ENCODE measurements around the gene KCNJ5.

KCNJ5 gene

DNA sequence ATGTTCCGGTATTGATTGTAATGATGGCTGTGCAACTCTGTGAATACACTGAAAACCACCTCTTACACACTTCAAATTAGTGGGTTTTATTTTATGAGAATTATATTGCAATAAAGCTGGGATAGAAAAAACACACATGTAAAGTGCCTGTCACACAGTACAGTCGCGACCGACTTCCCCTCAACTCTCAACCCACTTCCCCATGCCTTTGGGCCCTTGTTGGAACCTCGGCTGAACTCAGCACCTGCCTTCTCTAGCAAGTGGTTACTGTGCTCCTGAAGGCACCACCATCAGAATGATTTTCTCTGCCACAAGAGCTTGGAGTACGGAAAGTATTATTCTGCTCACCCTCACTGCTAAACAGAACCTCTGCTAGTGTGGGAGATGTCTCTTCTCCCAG lies 37.6 kb upstream of the KCNJ5 start:
- TF ChIP-seq OSR1 (CRISPR knock-in tag; IDR thresholded peaks at IDR 0.05) (no peak), TOX (CRISPR knock-in tag; IDR thresholded peaks at IDR 0.05; ENCODE audit: borderline replicate concordance) (no peak), RARB (CRISPR knock-in tag; IDR thresholded peaks at IDR 0.05) (no peak), CSDC2 (CRISPR knock-in tag; IDR thresholded peaks at IDR 0.05) (no peak), ZNF565 (CRISPR knock-in tag; conservative IDR thresholded peaks at IDR 0.05; ENCODE audit: low read depth) (no peak), ISL1 (CRISPR knock-in tag; IDR thresholded peaks at IDR 0.05) (no peak), TCF4 (CRISPR knock-in tag; IDR thresholded peaks at IDR 0.05; ENCODE audit: borderline replicate concordance) (no peak), ESRRG (CRISPR knock-in tag; IDR thresholded peaks at IDR 0.05) (no peak), ZNF70 (CRISPR knock-in tag; IDR thresholded peaks at IDR 0.05) (no peak), PPARA (CRISPR knock-in tag; IDR thresholded peaks at IDR 0.05; ENCODE audit: borderline replicate concordance) (no peak)
- TF ChIP-seq, protein P1, sequence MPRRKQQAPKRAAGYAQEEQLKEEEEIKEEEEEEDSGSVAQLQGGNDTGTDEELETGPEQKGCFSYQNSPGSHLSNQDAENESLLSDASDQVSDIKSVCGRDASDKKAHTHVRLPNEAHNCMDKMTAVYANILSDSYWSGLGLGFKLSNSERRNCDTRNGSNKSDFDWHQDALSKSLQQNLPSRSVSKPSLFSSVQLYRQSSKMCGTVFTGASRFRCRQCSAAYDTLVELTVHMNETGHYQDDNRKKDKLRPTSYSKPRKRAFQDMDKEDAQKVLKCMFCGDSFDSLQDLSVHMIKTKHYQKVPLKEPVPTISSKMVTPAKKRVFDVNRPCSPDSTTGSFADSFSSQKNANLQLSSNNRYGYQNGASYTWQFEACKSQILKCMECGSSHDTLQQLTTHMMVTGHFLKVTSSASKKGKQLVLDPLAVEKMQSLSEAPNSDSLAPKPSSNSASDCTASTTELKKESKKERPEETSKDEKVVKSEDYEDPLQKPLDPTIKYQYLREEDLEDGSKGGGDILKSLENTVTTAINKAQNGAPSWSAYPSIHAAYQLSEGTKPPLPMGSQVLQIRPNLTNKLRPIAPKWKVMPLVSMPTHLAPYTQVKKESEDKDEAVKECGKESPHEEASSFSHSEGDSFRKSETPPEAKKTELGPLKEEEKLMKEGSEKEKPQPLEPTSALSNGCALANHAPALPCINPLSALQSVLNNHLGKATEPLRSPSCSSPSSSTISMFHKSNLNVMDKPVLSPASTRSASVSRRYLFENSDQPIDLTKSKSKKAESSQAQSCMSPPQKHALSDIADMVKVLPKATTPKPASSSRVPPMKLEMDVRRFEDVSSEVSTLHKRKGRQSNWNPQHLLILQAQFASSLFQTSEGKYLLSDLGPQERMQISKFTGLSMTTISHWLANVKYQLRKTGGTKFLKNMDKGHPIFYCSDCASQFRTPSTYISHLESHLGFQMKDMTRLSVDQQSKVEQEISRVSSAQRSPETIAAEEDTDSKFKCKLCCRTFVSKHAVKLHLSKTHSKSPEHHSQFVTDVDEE (CRISPR knock-in tag; IDR thresholded peaks at IDR 0.05): no peak
- ATAC-seq: no peak

DNA sequence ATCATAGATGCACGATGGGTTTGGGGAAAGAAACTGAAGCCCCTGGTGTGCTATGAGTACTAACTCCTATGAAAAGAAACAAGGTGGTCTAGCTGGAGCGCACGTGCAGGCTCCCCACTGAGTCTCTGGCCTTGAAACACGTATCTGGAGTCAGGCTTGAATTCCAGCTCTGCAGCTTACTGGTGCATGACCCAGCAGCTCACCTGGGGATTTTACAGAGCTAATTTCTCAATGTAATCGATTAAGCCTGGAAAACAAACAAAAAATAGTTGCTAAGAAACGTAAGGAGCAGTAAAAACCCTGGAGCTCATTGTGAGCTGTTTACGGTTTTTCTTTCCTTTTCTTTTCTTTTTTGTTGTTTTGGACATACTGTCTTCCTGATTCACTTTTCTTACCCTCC lies 36.3 kb upstream of the KCNJ5 start:
- TF ChIP-seq, protein P2, sequence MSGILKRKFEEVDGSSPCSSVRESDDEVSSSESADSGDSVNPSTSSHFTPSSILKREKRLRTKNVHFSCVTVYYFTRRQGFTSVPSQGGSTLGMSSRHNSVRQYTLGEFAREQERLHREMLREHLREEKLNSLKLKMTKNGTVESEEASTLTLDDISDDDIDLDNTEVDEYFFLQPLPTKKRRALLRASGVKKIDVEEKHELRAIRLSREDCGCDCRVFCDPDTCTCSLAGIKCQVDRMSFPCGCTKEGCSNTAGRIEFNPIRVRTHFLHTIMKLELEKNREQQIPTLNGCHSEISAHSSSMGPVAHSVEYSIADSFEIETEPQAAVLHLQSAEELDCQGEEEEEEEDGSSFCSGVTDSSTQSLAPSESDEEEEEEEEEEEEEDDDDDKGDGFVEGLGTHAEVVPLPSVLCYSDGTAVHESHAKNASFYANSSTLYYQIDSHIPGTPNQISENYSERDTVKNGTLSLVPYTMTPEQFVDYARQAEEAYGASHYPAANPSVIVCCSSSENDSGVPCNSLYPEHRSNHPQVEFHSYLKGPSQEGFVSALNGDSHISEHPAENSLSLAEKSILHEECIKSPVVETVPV (CRISPR knock-in tag; IDR thresholded peaks at IDR 0.05): no peak
- TF ChIP-seq ZC3H10 (CRISPR knock-in tag; IDR thresholded peaks at IDR 0.05) (no peak), OSR1 (CRISPR knock-in tag; IDR thresholded peaks at IDR 0.05) (no peak), TCF4 (CRISPR knock-in tag; IDR thresholded peaks at IDR 0.05; ENCODE audit: borderline replicate concordance) (no peak), ZNF8 (CRISPR knock-in tag; IDR thresholded peaks at IDR 0.05) (no peak)
- TF ChIP-seq, protein P3, sequence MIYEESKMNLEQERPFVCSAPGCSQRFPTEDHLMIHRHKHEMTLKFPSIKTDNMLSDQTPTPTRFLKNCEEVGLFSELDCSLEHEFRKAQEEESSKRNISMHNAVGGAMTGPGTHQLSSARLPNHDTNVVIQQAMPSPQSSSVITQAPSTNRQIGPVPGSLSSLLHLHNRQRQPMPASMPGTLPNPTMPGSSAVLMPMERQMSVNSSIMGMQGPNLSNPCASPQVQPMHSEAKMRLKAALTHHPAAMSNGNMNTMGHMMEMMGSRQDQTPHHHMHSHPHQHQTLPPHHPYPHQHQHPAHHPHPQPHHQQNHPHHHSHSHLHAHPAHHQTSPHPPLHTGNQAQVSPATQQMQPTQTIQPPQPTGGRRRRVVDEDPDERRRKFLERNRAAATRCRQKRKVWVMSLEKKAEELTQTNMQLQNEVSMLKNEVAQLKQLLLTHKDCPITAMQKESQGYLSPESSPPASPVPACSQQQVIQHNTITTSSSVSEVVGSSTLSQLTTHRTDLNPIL (CRISPR knock-in tag; IDR thresholded peaks at IDR 0.05; ENCODE audit: low read depth): no peak
- ATAC-seq: no peak

DNA sequence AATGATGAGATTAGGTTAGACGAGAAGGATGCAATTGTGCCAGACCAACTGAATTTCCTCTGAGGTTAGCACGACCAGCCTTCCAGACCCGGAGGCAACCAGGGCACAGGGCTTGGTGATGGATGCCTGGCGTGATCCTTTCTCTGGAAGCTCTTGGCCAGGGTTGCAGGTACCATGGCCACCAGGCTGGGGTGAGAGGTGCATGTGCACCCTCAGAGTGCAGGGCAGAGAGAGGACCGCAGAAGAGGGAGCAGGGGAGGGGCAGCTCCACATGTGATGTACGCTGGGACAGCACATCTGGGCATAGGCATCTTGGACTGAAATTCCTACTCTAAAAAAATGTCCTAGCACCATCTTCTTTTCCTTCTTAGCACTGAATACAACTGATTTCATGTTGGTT lies 34.9 kb upstream of the KCNJ5 start:
- no peak for TF ChIP-seq PPARA (CRISPR knock-in tag; IDR thresholded peaks at IDR 0.05; ENCODE audit: borderline replicate concordance)
- TF ChIP-seq ISL1 (CRISPR knock-in tag; IDR thresholded peaks at IDR 0.05): no peak
- TF ChIP-seq TCF4 (CRISPR knock-in tag; IDR thresholded peaks at IDR 0.05; ENCODE audit: borderline replicate concordance): no peak
- TF ChIP-seq, protein P4, sequence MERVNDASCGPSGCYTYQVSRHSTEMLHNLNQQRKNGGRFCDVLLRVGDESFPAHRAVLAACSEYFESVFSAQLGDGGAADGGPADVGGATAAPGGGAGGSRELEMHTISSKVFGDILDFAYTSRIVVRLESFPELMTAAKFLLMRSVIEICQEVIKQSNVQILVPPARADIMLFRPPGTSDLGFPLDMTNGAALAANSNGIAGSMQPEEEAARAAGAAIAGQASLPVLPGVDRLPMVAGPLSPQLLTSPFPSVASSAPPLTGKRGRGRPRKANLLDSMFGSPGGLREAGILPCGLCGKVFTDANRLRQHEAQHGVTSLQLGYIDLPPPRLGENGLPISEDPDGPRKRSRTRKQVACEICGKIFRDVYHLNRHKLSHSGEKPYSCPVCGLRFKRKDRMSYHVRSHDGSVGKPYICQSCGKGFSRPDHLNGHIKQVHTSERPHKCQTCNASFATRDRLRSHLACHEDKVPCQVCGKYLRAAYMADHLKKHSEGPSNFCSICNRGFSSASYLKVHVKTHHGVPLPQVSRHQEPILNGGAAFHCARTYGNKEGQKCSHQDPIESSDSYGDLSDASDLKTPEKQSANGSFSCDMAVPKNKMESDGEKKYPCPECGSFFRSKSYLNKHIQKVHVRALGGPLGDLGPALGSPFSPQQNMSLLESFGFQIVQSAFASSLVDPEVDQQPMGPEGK (CRISPR knock-in tag; IDR thresholded peaks at IDR 0.05; ENCODE audit: borderline replicate concordance): no peak
- TF ChIP-seq CSDC2 (CRISPR knock-in tag; IDR thresholded peaks at IDR 0.05): no peak
- no peak for TF ChIP-seq RARB (CRISPR knock-in tag; IDR thresholded peaks at IDR 0.05)
- no peak for TF ChIP-seq ZNF8 (CRISPR knock-in tag; IDR thresholded peaks at IDR 0.05)
- TF ChIP-seq, protein P3 (CRISPR knock-in tag; IDR thresholded peaks at IDR 0.05; ENCODE audit: low read depth): no peak
- TF ChIP-seq ARNTL (CRISPR knock-in tag; IDR thresholded peaks at IDR 0.05; ENCODE audit: borderline replicate concordance, low read depth): no peak
- no peak for TF ChIP-seq ZNF565 (CRISPR knock-in tag; conservative IDR thresholded peaks at IDR 0.05; ENCODE audit: low read depth)
- TF ChIP-seq BACH2 (CRISPR knock-in tag; IDR thresholded peaks at IDR 0.05; ENCODE audit: borderline replicate concordance): no peak
- no peak for TF ChIP-seq GLIS3 (CRISPR knock-in tag; IDR thresholded peaks at IDR 0.05)
- no peak for TF ChIP-seq ZNF70 (CRISPR knock-in tag; IDR thresholded peaks at IDR 0.05)
- TF ChIP-seq, protein P1 (CRISPR knock-in tag; IDR thresholded peaks at IDR 0.05): no peak
- TF ChIP-seq, protein P5, sequence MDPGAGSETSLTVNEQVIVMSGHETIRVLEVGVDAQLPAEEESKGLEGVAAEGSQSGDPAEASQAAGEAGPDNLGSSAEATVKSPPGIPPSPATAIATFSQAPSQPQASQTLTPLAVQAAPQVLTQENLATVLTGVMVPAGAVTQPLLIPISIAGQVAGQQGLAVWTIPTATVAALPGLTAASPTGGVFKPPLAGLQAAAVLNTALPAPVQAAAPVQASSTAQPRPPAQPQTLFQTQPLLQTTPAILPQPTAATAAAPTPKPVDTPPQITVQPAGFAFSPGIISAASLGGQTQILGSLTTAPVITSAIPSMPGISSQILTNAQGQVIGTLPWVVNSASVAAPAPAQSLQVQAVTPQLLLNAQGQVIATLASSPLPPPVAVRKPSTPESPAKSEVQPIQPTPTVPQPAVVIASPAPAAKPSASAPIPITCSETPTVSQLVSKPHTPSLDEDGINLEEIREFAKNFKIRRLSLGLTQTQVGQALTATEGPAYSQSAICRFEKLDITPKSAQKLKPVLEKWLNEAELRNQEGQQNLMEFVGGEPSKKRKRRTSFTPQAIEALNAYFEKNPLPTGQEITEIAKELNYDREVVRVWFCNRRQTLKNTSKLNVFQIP (CRISPR knock-in tag; IDR thresholded peaks at IDR 0.05; ENCODE audit: borderline replicate concordance, low read depth): no peak
- no peak for TF ChIP-seq ZFP30 (CRISPR knock-in tag; IDR thresholded peaks at IDR 0.05)
- no peak for ATAC-seq
